SU-DHL-6 (cell line): ENCODE measurements around the gene MAP2K3.
"Not testable (repeated sequence)": the region's sequence is repeated elsewhere in the genome, so short reads cannot be mapped to it uniquely, and the experiment has no call there.

Source experiments
- H2AFZ ChIP-seq: fragments of 200-600 bp; sonication (generic); 2 replicates; pipeline ENCODE4 v1.6.1; 2014; ENCODE audit warnings: low read depth, mild to moderate bottlenecking, moderate library complexity, mixed read lengths, antibody characterized with exemption, low read length; ENCODE audit not compliant: severe bottlenecking
- H3F3A ChIP-seq: fragments of 200-600 bp; shearing (Covaris generic); 2 replicates; pipeline ENCODE4 v1.6.0; 2016; ENCODE audit warnings: antibody characterized with exemption, mild to moderate bottlenecking; ENCODE audit not compliant: insufficient read depth
- H3K27ac ChIP-seq: fragments of 200-600 bp; sonication (generic); 2 replicates; pipeline ENCODE4 v1.5.1; 2016; ENCODE audit warnings: low read depth, mild to moderate bottlenecking, low read length, moderate library complexity, mixed read lengths
- H3K27me3 ChIP-seq: fragments of 200-600 bp; sonication (generic), shearing (Covaris generic); 2 replicates; pipeline ENCODE4 v1.6.0; 2014; ENCODE audit warnings: mild to moderate bottlenecking, low read length
- H3K36me3 ChIP-seq: fragments of 200-600 bp; sonication (generic); 2 replicates; pipeline ENCODE4 v1.6.1; 2014; ENCODE audit warnings: mild to moderate bottlenecking, low read length, mixed read lengths
- H3K4me2 ChIP-seq: fragments of 300-600, 200-600 bp; shearing (Covaris generic), sonication (generic); 2 replicates; pipeline ENCODE4 v1.6.0; 2014; ENCODE audit warnings: low read length, low read depth, mild to moderate bottlenecking; ENCODE audit not compliant: poor library complexity, severe bottlenecking
- H3K4me3 ChIP-seq: fragments of 200-600 bp; sonication (generic); 2 replicates; pipeline ENCODE4 v1.5.1; 2014; ENCODE audit warnings: antibody characterized with exemption, low read length, mild to moderate bottlenecking, mixed read lengths; ENCODE audit not compliant: insufficient read depth, poor library complexity, severe bottlenecking
- H3K79me2 ChIP-seq: fragments of 200-600 bp; sonication (generic); 2 replicates; pipeline ENCODE4 v1.6.1; 2014; ENCODE audit warnings: mild to moderate bottlenecking, low read length, moderate library complexity; ENCODE audit not compliant: insufficient read depth
- H3K9ac ChIP-seq: fragments of 200-600 bp; sonication (generic); 2 replicates; pipeline ENCODE4 v1.7.0; 2014; ENCODE audit warnings: mild to moderate bottlenecking, low read length
- H3K9me2 ChIP-seq: fragments of 200-600 bp; sonication (generic); replicated peaks from 2 replicates; pipeline ENCODE4 v1.6.1; 2014; ENCODE audit warnings: low read length; ENCODE audit not compliant: insufficient read depth
- H3K9me3 ChIP-seq: fragments of 200-600 bp; sonication (generic); 2 replicates; pipeline ENCODE4 v1.6.1; 2014; ENCODE audit warnings: low read length, mixed read lengths; ENCODE audit not compliant: insufficient read depth
- H4K20me1 ChIP-seq: fragments of 200-600 bp; sonication (generic); 2 replicates; pipeline ENCODE4 v1.6.1; 2014; ENCODE audit warnings: low read depth, mild to moderate bottlenecking, antibody characterized with exemption, low read length, moderate library complexity, mixed read lengths
- EZH2phosphoT487 ChIP-seq: fragments of 200-600 bp; sonication (generic), shearing (Covaris generic); conservative IDR thresholded peaks from 2 replicates; pipeline ENCODE4 v1.6.1; 2018; ENCODE audit warnings: mild to moderate bottlenecking, antibody characterized with exemption, low read length, moderate library complexity, mixed read lengths
- TF ChIP-seq, protein P1 (sequence below): fragments of 200-600 bp; sonication (generic); IDR thresholded peaks from one replicate; pipeline ENCODE4 v1.5.1; 2017; ENCODE audit warnings: antibody characterized with exemption, mild to moderate bottlenecking, low read length, moderate library complexity; ENCODE audit not compliant: insufficient read depth, poor library complexity, severe bottlenecking

The MAP2K3 gene

DNA sequence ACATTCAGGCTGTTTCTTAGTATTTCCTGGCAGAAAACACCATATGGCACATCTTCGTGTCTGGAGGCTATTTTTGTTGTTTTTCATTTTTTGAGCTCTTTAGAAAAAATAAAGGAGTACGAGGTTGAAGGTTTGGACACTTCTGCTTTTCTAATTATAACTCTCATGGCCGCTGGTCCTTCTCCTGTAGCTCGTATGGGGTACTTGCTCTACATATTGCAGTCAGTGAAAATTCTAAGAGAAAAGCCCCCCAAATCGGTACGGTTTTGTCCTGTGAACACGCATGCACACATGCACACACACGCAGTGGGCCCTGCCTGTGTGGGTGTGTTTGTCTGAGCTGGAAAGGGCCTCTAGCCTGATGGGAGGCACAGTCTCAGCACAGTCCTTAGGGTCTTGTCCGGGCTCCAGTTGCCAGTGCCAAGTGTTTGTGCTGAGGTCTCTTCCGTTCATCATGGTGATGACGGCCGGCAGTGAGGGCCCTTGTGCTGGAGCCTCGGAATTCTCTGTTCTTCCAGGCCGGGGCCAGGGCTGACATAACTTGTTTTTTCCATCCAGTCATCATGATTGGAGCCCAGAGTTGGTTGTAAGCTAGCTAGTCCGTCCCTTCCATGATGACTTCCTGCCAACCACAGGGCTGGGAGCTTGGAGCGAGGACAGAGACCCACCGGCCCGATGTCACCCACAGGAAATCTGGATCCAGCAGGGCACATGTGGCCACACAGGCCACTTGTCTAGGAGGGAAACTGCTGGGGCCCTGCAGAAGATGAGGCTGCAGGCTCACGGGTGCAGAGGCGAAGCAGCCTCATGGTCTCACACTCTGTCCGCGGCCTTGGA, 26.5 kb downstream of the MAP2K3 start:
- H4K20me1 ChIP-seq, H2AFZ ChIP-seq, H3K27me3 ChIP-seq, H3F3A ChIP-seq, H3K9ac ChIP-seq, H3K9me2 ChIP-seq, H3K27ac ChIP-seq, H3K4me3 ChIP-seq, H3K79me2 ChIP-seq, H3K9me3 ChIP-seq, H3K36me3 ChIP-seq, H3K4me2 ChIP-seq: not testable (repeated sequence)

DNA sequence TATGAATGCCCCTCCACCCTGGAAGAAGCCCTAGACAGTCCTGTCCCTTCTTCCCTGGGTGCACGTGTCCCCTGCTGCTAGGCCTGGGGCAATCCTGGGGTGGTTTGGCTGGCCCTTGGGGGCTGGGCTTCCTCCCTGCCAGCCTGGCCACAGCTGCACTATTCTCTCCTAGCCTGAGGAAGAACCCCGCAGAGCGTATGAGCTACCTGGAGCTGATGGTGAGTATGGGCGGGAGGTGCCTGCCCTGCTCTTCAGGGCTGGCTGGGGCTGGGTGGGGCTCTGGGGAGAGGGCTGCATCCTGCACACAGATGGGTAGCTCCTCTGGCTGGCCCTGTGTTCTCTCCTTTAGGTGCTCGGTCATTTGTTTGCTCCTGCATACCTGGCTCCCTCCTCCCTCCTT, 28.8 kb downstream of the MAP2K3 start:
- no peak overlapping the region for H3K9ac ChIP-seq
- no peak overlapping the region for H3K4me3 ChIP-seq
- H3K27me3 ChIP-seq = no peaks in the 10 kb centered on the region
- H3F3A ChIP-seq = no peaks in the 10 kb centered on the region
- H3K9me2 ChIP-seq = no peaks in the 10 kb centered on the region
- TF ChIP-seq, protein P1, sequence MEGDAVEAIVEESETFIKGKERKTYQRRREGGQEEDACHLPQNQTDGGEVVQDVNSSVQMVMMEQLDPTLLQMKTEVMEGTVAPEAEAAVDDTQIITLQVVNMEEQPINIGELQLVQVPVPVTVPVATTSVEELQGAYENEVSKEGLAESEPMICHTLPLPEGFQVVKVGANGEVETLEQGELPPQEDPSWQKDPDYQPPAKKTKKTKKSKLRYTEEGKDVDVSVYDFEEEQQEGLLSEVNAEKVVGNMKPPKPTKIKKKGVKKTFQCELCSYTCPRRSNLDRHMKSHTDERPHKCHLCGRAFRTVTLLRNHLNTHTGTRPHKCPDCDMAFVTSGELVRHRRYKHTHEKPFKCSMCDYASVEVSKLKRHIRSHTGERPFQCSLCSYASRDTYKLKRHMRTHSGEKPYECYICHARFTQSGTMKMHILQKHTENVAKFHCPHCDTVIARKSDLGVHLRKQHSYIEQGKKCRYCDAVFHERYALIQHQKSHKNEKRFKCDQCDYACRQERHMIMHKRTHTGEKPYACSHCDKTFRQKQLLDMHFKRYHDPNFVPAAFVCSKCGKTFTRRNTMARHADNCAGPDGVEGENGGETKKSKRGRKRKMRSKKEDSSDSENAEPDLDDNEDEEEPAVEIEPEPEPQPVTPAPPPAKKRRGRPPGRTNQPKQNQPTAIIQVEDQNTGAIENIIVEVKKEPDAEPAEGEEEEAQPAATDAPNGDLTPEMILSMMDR = no peak
- no peak for TF ChIP-seq EZH2phosphoT487
- H2AFZ ChIP-seq = no peak overlapping the region
- no peaks in the 10 kb centered on the region for H3K9me3 ChIP-seq
- no peaks in the 10 kb centered on the region for H4K20me1 ChIP-seq
- H3K79me2 ChIP-seq = no peaks in the 10 kb centered on the region
- H3K27ac ChIP-seq = no peak overlapping the region
- no peak overlapping the region for H3K4me2 ChIP-seq
- H3K36me3 ChIP-seq = no peaks in the 10 kb centered on the region

DNA sequence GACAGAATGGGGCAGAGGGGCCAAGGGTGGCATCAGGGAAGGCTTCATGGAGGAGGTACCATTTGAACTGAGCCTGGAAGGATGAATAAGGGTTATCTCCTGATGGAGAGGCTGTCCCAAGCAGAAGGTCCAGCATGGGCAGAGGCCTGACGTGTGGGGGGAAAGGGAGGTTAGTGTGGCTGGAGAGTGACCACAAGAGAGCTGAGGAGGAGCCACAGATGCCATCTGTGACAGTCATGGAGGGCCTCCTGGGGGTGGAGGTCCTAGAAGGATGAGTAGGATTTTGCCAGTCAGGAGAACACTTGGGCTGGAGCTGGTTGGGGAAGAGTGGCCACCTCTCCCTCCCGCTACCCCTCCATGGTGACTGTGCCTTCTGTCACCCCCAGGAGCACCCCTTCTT, 29.2 kb downstream of the MAP2K3 start:
- H3K9me2 ChIP-seq, H3F3A ChIP-seq, H3K36me3 ChIP-seq, H3K27me3 ChIP-seq, H3K79me2 ChIP-seq, H3K9me3 ChIP-seq, H2AFZ ChIP-seq, H3K4me3 ChIP-seq, H3K4me2 ChIP-seq, H3K9ac ChIP-seq, H3K27ac ChIP-seq, H4K20me1 ChIP-seq: not testable (repeated sequence)

DNA sequence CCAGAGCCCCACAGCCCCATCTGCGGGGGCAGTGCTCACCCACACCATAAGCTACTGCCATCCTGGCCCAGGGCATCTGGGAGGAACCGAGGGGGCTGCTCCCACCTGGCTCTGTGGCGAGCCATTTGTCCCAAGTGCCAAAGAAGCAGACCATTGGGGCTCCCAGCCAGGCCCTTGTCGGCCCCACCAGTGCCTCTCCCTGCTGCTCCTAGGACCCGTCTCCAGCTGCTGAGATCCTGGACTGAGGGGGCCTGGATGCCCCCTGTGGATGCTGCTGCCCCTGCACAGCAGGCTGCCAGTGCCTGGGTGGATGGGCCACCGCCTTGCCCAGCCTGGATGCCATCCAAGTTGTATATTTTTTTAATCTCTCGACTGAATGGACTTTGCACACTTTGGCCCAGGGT, 29.8 kb downstream of the MAP2K3 start:
- H3K9me2 ChIP-seq, H4K20me1 ChIP-seq, H3K27me3 ChIP-seq, H3K9me3 ChIP-seq, H3K79me2 ChIP-seq, H3K4me2 ChIP-seq, H3K9ac ChIP-seq, H3F3A ChIP-seq, H3K36me3 ChIP-seq, H3K4me3 ChIP-seq, H2AFZ ChIP-seq, H3K27ac ChIP-seq: not testable (repeated sequence)

DNA sequence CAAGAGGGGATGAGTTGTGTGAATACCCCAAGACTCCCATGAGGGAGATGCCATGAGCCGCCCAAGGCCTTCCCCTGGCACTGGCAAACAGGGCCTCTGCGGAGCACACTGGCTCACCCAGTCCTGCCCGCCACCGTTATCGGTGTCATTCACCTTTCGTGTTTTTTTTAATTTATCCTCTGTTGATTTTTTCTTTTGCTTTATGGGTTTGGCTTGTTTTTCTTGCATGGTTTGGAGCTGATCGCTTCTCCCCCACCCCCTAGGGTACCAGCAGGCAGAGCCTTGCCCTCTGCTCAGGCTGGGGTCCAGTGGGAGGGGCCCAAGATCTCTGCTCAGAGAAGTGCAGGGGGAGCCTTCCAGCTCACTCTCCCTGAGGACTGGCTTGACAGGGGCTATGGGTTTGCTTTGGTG, 30.2 kb downstream of the MAP2K3 start:
- H3K9me3 ChIP-seq, H3K9me2 ChIP-seq, H4K20me1 ChIP-seq, H3K36me3 ChIP-seq, H3K27ac ChIP-seq, H3F3A ChIP-seq, H3K79me2 ChIP-seq, H3K27me3 ChIP-seq, H3K4me3 ChIP-seq, H3K4me2 ChIP-seq, H2AFZ ChIP-seq, H3K9ac ChIP-seq: not testable (repeated sequence)

DNA sequence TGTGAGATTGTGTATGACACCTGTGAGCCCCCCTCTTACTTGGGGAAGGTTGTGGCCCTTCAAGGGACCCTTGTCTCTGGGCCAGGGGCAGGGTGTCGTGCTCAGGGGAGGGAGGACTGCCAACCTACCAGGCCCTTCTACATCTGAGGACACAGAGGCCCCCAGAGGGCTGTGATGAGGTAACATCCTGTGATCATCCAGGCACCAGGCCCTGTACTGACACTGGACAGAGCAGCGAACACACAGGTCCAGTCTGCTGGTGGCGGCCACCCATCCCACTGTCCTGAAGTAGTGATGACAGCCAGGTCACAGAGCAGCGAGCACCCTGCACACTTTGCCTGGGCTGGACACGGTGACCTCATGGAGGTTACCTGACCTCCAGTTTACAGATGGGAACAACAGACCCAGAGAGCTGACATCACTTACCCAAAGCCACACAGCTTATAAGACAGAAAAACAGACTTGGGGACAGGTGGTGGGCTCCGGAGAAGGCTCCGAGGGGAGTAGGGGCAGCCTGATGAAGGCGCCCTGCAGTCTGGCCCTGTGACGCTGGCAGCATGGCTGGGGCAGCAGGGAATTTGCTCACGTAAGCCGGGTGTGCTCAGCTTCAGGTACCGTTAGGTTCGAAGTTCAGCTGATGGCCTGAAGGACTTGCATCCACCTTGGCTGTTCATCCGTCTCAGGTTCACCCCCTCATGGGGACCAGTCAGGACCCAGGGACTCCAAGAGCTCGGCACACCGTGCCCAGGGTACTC, 30.9 kb downstream of the MAP2K3 start:
- not testable (repeated sequence) for H3K4me2 ChIP-seq, H3F3A ChIP-seq, H3K9me2 ChIP-seq, H3K27ac ChIP-seq, H3K27me3 ChIP-seq, H3K79me2 ChIP-seq, H3K4me3 ChIP-seq, H3K36me3 ChIP-seq, H3K9ac ChIP-seq, H2AFZ ChIP-seq, H3K9me3 ChIP-seq, H4K20me1 ChIP-seq

DNA sequence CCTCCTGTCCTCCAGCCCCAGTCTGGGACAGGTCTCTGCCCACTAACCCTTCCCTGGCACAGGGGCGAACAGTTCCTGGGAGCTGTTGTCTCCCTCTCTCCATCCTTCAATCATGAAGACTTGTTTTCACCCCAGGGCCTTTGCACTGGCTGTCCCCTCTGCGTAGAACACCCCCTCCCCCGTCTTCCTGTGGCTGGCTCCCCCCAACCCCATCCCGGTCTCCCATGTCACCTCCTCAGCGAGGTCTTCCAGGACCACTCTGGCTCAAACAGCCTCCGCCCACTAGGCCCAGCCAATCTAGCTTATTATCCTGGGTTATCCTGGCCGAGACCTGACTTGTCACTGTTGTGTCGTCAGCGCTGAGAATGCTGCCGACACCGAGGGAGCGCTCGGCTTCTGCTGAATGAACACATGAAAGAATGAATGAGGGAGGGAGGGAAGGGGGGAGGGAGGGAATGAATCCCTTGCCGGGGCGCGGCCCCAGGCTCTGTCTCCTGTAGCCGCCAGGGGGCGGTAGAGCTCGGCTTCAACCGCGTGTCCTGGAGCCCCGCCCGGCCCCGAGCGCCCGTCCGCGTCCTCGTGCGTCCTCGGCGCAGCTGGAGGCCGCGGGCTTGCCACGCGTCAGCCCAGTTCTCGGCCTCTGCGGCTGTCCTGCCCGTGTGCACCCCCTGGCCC, 31.8 kb downstream of the MAP2K3 start:
- H4K20me1 ChIP-seq, H3K4me3 ChIP-seq, H3K9ac ChIP-seq, H3K36me3 ChIP-seq, H3K27ac ChIP-seq, H3K9me2 ChIP-seq, H3K27me3 ChIP-seq, H3F3A ChIP-seq, H3K79me2 ChIP-seq, H3K9me3 ChIP-seq, H2AFZ ChIP-seq: not testable (repeated sequence)
- peak overlapping the region; percentile 27 for H3K4me2 ChIP-seq
